Airway epithelial cell (primary cell): ENCODE data around the gene SPDYC. TPM values are rescaled to one million over a fixed set of nuclear protein-coding genes. Genes with fewer than 3 reads are reported as not detected.

ENCODE experiments used
- total RNA-seq: library from RNA; depleted of rRNA; stranded (reverse); fragments of >200 nt; gene quantifications from 2 replicates; pipeline ENCODE4 v1.2.3, GENCODE V29; 2015

Gene SPDYC, protein sequence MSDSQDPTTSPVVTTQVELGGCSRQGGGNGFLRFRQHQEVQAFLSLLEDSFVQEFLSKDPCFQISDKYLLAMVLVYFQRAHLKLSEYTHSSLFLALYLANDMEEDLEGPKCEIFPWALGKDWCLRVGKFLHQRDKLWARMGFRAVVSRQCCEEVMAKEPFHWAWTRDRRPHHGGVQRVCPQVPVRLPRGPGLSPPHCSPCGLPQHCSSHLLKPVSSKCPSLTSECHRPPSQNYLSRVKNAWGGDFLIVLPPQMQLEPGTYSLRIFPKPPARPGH
- total RNA-seq, result not detected in 2 replicates

DNA sequence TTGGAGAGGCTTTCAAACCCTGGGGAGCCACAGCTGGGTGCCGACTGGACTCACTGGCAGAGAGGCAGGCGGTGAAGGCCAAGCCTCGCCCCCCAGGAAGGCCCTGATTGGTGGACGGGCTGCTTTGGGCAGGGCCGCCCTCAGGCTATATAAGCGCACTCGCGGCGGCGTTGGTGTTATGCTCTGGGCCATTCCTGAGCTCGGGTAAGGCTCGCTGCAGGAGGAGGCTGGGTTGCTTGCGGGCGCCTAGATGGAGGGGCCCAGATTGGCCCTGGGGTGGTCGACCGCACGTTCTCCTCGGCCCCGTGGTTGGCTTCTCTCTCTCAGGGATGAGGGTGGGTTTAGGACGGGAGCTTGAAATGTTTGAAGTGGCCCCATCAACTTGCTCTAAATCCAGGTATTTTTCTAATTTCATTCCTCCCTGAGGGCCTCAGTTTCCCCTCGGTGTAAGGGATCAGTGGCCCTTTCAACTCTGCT lies at the start of gene SPDYC:
Gene SPDYC (plus strand): TSS at position 176 of the 477 bp plus-strand sequence. CDS start 1,125 bp downstream, outside the sequence.

DNA sequence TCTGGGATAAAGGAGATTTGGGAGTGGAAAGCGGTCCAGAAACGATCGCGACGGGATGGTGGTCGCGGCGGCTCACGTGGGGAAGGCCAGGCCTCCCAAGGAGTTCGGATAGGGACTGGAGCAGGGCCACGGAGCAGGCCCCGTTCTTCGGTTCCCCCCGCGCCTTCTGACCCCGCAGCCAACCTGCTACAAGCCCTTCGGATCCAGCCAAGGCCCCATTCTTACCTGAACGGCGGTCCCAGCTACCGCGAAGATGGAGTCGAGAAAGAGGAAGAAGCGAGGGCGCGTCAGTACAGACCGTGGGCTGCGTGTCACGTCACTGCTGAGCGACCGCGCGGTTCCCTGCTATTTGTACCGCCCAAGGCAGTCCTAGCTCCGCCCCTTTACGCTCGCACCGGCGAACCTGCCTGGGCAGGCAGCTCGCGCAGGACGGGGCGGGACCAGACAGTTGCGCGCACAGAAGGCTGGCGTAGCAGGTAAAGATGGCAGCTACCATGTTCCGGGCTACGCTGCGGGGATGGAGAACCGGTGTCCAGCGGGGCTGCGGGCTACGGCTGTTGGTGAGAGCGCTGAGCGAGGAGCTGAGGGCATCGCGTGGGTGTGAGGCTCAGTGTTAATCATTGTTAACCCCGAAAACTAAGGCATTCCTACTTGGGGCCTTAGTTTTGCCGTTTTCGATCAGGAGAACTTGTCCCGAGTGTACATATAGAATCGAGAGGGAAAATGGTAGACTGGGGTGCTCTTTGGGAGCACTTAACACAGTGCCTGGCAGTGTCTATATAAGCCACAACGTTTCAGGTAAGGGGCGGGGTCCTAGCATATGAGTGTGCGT lies 48.0 kb upstream of the SPDYC start, which contains the start of the genes FAU and MRPL49:
Gene FAU (minus strand): TSS at position 270 of the 832 bp plus-strand sequence. CDS start 321 bp downstream, outside the sequence.
Gene MRPL49 (plus strand): TSS at position 457 of the 832 bp plus-strand sequence. CDS start 26 bp downstream, at position 483.

DNA sequence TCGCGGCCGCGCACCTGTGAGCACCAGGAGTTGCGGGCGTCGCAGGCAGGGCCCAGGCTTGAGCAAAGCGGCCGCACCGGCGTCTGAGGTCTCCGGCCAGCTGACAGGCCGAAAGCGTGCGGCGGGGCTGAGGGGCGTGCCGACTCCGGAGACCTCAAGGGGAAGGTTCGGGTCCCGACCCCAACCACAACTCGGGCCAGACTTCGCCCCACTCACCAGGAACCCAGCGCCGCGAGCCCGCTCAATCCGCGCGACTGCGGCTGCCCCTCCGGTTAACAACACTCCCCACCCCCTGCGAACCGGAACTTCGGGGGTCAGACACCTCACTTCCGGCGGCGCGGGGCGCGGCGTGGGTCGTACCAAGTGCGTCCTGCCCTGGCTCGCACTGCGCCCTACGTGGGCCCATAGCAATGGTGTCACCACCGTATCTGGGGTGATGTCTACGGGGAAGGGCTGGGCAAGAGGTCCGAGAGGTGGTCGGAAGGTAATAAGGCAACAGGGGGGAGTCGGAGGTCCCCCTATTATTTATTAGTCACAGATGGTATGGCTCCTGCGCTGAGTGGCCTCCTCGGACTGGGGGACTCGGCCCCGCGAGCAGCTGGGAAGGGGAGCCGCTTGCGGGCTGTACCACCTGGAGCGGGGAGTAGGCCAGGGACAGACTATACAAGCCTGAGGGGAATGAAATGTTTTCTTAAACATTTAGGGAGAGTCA lies 35.6 kb upstream of the SPDYC start, which contains the start of gene SYVN1:
Gene SYVN1 (minus strand): TSS at position 280 of the 712 bp plus-strand sequence. CDS start 918 bp downstream, outside the sequence.

DNA sequence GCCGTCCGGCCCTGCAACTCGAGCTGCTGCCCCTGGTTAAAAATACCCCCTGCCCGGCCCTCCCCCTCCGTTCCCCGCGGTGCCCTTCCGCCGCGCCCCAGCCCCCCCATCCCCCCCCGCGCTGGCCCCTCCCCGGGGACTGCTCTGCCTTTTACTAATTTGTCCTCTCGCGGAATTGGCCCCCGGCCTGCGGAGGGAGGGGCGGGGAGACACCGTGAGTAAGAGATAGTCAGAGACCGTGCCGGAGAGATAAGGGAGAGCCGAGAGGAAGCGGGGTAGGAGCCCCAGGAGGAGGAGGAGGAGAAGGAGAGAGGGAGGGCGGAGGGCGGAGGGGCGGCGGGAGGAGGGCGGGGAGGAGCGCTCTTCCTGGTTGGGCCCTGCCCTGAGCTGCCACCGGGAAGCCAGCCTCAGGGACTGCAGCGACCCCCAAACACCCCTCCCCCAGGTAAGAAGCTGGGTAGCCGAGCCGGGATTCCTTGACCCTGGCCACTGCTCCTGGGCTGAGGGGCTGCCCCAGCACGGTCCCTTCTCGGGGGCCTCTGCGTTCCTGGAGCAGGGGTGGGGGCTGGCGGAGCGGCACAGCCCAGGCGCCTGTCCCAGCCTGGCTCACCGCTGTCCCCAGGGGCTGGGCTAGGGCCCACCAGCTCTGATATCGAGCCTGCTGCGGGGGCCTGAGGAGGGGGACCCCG lies 11.7 kb downstream of the SPDYC start, which contains the start of gene CAPN1:
Gene CAPN1 (plus strand): TSS at position 360 of the 689 bp plus-strand sequence. CDS start 774 bp downstream, outside the sequence.

Other genes starting within 250 kb of the SPDYC start
- 14.8 and 16.2 TPM in 2 replicates for gene PPP2R5B, start 245.5 kb upstream of the SPDYC start, total RNA-seq
- not detected in 2 replicates for gene GPHA2, start 234.3 kb upstream of the SPDYC start, total RNA-seq
- not detected in 2 replicates for gene MAJIN, start 198.1 kb upstream of the SPDYC start, total RNA-seq
- 0.09 TPM in 1 of 2 replicates, not detected in the other for gene BATF2, start 173.3 kb upstream of the SPDYC start, total RNA-seq
- 118 and 132 TPM in 2 replicates for gene ARL2, start 156.1 kb upstream of the SPDYC start, total RNA-seq
- gene SNX15, start 142.8 kb upstream of the SPDYC start, total RNA-seq, result 10.2 and 14.2 TPM in 2 replicates
- 32.7 and 34.4 TPM in 2 replicates for gene SAC3D1, start 129.0 kb upstream of the SPDYC start, total RNA-seq
- 2.0 and 7.1 TPM in 2 replicates for gene NAALADL1, start 111.7 kb upstream of the SPDYC start, total RNA-seq
- 13.9 and 14.8 TPM in 2 replicates for gene CDCA5, start 86.2 kb upstream of the SPDYC start, total RNA-seq
- 30.1 and 48.6 TPM in 2 replicates for gene ZFPL1, start 86.0 kb upstream of the SPDYC start, total RNA-seq
- 195 and 359 TPM in 2 replicates for gene VPS51, start 74.0 kb upstream of the SPDYC start, total RNA-seq
- gene TM7SF2, start 58.4 kb upstream of the SPDYC start, total RNA-seq, result 80.3 and 96.7 TPM in 2 replicates
- 28.4 and 54.3 TPM in 2 replicates for gene ZNHIT2, start 52.5 kb upstream of the SPDYC start, total RNA-seq
- 609 and 906 TPM in 2 replicates for gene FAU, start 48.1 kb upstream of the SPDYC start, total RNA-seq
- gene MRPL49, start 47.9 kb upstream of the SPDYC start, total RNA-seq, result 54.8 and 80.0 TPM in 2 replicates
- 12.7 and 18.1 TPM in 2 replicates for gene SYVN1, start 35.7 kb upstream of the SPDYC start, total RNA-seq
- 594 and 598 TPM in 2 replicates for gene CAPN1, start 11.7 kb downstream of the SPDYC start, total RNA-seq
- gene POLA2, start 91.7 kb downstream of the SPDYC start, total RNA-seq, result 15.4 and 51.9 TPM in 2 replicates
- gene CDC42EP2, start 144.6 kb downstream of the SPDYC start, total RNA-seq, result 6.1 and 9.5 TPM in 2 replicates
- 27.9 and 29.6 TPM in 2 replicates for gene DPF2, start 163.6 kb downstream of the SPDYC start, total RNA-seq
- 0.07 TPM in 1 of 2 replicates, not detected in the other for gene TIGD3, start 184.5 kb downstream of the SPDYC start, total RNA-seq
- gene SLC25A45, start 212.4 kb downstream of the SPDYC start, total RNA-seq, result 0.09 and 0.56 TPM in 2 replicates
- 116 and 142 TPM in 2 replicates for gene FRMD8, start 216.4 kb downstream of the SPDYC start, total RNA-seq